GM21360 (cell line): ENCODE results near the gene SELENBP1.
"Not testable (repeated sequence)": the region's sequence is repeated elsewhere in the genome, so short reads cannot be mapped to it uniquely, and the experiment has no call there.

Experiments
- ATAC-seq: cut with Tn5 transposase; IDR thresholded peaks from one replicate; pipeline ENCODE4 v1.9.1; 2021; ENCODE audit warnings: mild to moderate bottlenecking, moderate library complexity; ENCODE audit not compliant: unreplicated experiment

SELENBP1 gene

GRCh38 chr1:151372058-151372934 lies at the start of gene SELENBP1:
TSS of gene SELENBP1 (minus strand) at chr1:151372705. CDS start at chr1:151372641, 64 bp downstream.
- no peak for ATAC-seq

GRCh38 chr1:151419819-151420218 lies 47.3 kb upstream of the SELENBP1 start:
- ATAC-seq, result no peak

- no peak for ATAC-seq
Measured at GRCh38 chr1:151418081-151418480, 45.6 kb upstream of the SELENBP1 start.

GRCh38 chr1:151416231-151416630 lies 43.7 kb upstream of the SELENBP1 start:
- no peak for ATAC-seq

GRCh38 chr1:151411884-151412283 lies 39.4 kb upstream of the SELENBP1 start:
- ATAC-seq, result no peak

GRCh38 chr1:151408891-151409290 lies 36.4 kb upstream of the SELENBP1 start:
- ATAC-seq, result no peak

- no peak for ATAC-seq
Measured at GRCh38 chr1:151407304-151407703, 34.8 kb upstream of the SELENBP1 start.

- ATAC-seq, result no peak
Measured at GRCh38 chr1:151406176-151406575, 33.7 kb upstream of the SELENBP1 start.

- ATAC-seq, result no peak
Measured at GRCh38 chr1:151405187-151405951, 32.9 kb upstream of the SELENBP1 start.

- ATAC-seq, result no peak
Measured at GRCh38 chr1:151403612-151404011, 31.1 kb upstream of the SELENBP1 start.

- ATAC-seq, result no peak
Measured at GRCh38 chr1:151402764-151403163, 30.3 kb upstream of the SELENBP1 start.

GRCh38 chr1:151401860-151402259 lies 29.4 kb upstream of the SELENBP1 start:
- no peak for ATAC-seq

GRCh38 chr1:151401125-151401788 lies 28.8 kb upstream of the SELENBP1 start:
- no peak for ATAC-seq

GRCh38 chr1:151399324-151400171 lies 27.0 kb upstream of the SELENBP1 start, which contains the start of gene PSMB4:
TSS of gene PSMB4 (plus strand) at chr1:151399573. CDS start at chr1:151399588, 15 bp downstream.
- peak; percentile 82 for ATAC-seq

- ATAC-seq, result not testable (repeated sequence)
Measured at GRCh38 chr1:151396265-151396664, 23.8 kb upstream of the SELENBP1 start.

- ATAC-seq, result no peak
Measured at GRCh38 chr1:151393583-151393982, 21.1 kb upstream of the SELENBP1 start.

GRCh38 chr1:151391079-151391563 lies 18.6 kb upstream of the SELENBP1 start:
- ATAC-seq, result no peak

- ATAC-seq, result not testable (repeated sequence)
Measured at GRCh38 chr1:151390221-151391078, 17.9 kb upstream of the SELENBP1 start.

GRCh38 chr1:151386002-151386401 lies 13.5 kb upstream of the SELENBP1 start:
- ATAC-seq, result no peak
